ENCODE data around the gene B4GALT5. TPM values are rescaled to one million over a fixed set of nuclear protein-coding genes. Genes with fewer than 3 reads are reported as not detected.

The B4GALT5 gene
- total RNA-seq, 4 donors from 2014 or later = 13.5 to 59.0 (median 25.0) TPM

DNA sequence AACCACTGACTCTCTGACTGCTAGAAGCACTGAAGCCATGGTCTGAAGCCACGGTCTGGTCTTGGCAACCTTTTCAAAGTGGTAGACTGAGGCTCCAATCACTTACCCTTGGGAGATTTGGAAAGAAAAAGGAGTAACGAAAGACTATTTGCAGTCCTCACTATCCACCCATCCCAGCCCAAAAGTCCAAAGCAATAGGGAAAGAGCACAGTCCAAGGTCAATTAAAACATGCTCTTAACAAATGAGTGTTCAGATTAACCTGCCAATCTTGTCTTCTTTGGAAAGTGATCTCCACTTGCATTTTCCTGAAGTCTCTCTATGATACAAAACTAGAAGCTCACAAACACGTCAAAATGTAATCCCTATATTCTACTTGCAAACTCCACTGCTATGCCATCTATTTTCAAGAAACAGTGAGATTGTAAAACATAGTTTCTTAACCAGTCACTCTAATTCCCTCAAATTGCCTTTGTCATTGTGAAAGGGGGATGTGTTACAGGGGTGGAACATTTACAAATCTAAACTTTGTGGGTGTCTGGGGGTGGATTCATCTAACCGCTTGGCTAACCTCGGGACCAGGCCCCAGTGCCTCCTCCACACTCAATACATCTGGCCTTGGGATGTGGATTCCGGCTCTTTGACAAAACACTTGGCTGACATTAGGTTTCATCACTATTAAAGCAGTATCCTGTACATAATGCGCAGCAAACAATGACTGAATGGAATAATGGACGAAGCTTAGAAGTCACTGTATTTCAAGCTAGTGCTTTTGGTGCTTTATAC lies 56.4 kb downstream of the B4GALT5 start:
- Histone ChIP-seq H3K27me3 (no peaks in the 10 kb centered on the region), H3K4me3 (no peak overlapping the region), H3K27ac (peak overlapping the region; percentile 32 to 33), H3K36me3 (no peaks in the 10 kb centered on the region), H3K4me1 (peaks cover 7 to 11% of the 10 kb centered on the region in 2 donors), H3K9me3 (no peaks in the 10 kb centered on the region)
- TF ChIP-seq CTCF (IDR thresholded peaks at IDR 0.05) (no peak), POLR2A (IDR thresholded peaks at IDR 0.05) (no peak)
- intact Hi-C loops (cut with DNase I; ENCODE audit: low total_unique reads) = no loop called here
- peak; percentile 43 to 44 for DNase-seq

GRCh38 chr20:49656304-49656703 lies 57.4 kb downstream of the B4GALT5 start:
- H3K4me1 ChIP-seq = peaks cover 7 to 11% of the 10 kb centered on the region in 2 donors
- no peaks in the 10 kb centered on the region for H3K9me3 ChIP-seq
- H3K36me3 ChIP-seq = no peaks in the 10 kb centered on the region
- no peak for TF ChIP-seq POLR2A (IDR thresholded peaks at IDR 0.05)
- TF ChIP-seq CTCF (IDR thresholded peaks at IDR 0.05) = no peak
- no peaks in the 10 kb centered on the region for H3K27me3 ChIP-seq
- intact Hi-C loops (cut with DNase I; ENCODE audit: low total_unique reads) = no loop called here
- DNase-seq = no peak
- H3K27ac ChIP-seq = peak overlapping the region; percentile 10 to 28
- H3K4me3 ChIP-seq = no peak overlapping the region

DNA sequence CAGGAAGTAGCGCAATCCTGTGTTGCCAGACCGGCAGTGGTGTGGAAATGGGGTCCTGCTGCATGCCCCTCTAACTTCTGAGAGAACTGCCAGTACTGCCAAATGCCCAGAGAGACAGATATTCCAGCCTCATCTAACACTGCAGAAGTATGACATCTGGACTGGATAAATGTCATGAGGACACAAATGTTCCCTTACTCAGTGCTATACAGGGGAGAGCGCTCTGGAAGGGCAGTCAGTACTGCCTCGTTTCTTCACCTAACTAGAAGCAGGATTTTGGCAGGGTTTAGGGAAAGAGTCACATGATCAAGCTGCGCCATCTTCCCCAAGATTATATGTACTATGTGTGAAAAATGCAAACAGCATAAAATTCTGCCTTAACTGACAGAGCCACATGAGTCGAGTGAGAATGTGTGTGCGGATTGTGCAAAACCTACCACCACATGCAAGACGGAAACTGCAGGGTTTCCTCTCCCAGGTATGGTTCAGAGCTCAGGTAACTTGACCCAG lies 59.7 kb downstream of the B4GALT5 start:
- intact Hi-C loops (cut with DNase I; ENCODE audit: low total_unique reads) = no loop called here
- no peaks in the 10 kb centered on the region for H3K36me3 ChIP-seq

GRCh38 chr20:49649672-49650071 lies 64.0 kb downstream of the B4GALT5 start:
- H3K27me3 ChIP-seq = no peaks in the 10 kb centered on the region
- no peaks in the 10 kb centered on the region for H3K36me3 ChIP-seq
- no peak overlapping the region for H3K4me3 ChIP-seq
- H3K27ac ChIP-seq = no peak overlapping the region
- intact Hi-C loops (cut with DNase I; ENCODE audit: low total_unique reads) = no loop called here
- TF ChIP-seq POLR2A (IDR thresholded peaks at IDR 0.05) = no peak
- no peak for TF ChIP-seq CTCF (IDR thresholded peaks at IDR 0.05)
- DNase-seq = no peak
- H3K4me1 ChIP-seq = no peaks in the 10 kb centered on the region
- no peaks in the 10 kb centered on the region for H3K9me3 ChIP-seq

More for the DNA sequence above, 59.7 kb downstream of the B4GALT5 start:
- H3K27me3 ChIP-seq = no peaks in the 10 kb centered on the region
- H3K4me1 ChIP-seq = peaks cover 0 to 4% of the 10 kb centered on the region in 2 donors
- no peak for DNase-seq
- no peak overlapping the region for H3K4me3 ChIP-seq
- TF ChIP-seq POLR2A (IDR thresholded peaks at IDR 0.05) (no peak), CTCF (IDR thresholded peaks at IDR 0.05) (no peak)
- no peak overlapping the region for H3K27ac ChIP-seq
- H3K9me3 ChIP-seq = no peaks in the 10 kb centered on the region

GRCh38 chr20:49647550-49647949 lies 66.1 kb downstream of the B4GALT5 start:
- Histone ChIP-seq H3K9me3 (no peaks in the 10 kb centered on the region), H3K36me3 (no peaks in the 10 kb centered on the region), H3K27me3 (no peaks in the 10 kb centered on the region), H3K27ac (no peak overlapping the region), H3K4me1 (no peaks in the 10 kb centered on the region), H3K4me3 (no peak overlapping the region)
- TF ChIP-seq CTCF (IDR thresholded peaks at IDR 0.05) = no peak
- no peak for TF ChIP-seq POLR2A (IDR thresholded peaks at IDR 0.05)
- intact Hi-C loops (cut with DNase I; ENCODE audit: low total_unique reads) = no loop called here
- DNase-seq = no peak
